Prostate gland (tissue), 2 donors: Measurements from ENCODE around the gene GALNT14. TPM values are rescaled to one million over a fixed set of nuclear protein-coding genes. Genes with fewer than 3 reads are reported as not detected.

Experiments
- DNase-seq: peaks from one replicate; pipeline ENCODE4 v3.0.0-alpha.2; 2019; ENCODE audit warnings: low spot score
- H3K27ac ChIP-seq, 2 donors: fragments of 200-600 bp; sonication (generic); 2 replicates each; pipeline ENCODE4 v1.5.1; 2017 to 2019
- H3K27me3 ChIP-seq: fragments of 200-600 bp; sonication (generic); replicated peaks from 2 replicates; pipeline ENCODE4 v1.5.1; 2019; ENCODE audit not compliant: insufficient read depth
- H3K36me3 ChIP-seq, 2 donors: fragments of 200-600 bp; sonication (generic); 1 replicate in 1 of 2; 2 replicates in 1 of 2; pipeline versions ENCODE4 v1.5.1 to v1.8.1; 2017 to 2019
- H3K4me1 ChIP-seq: fragments of 200-600 bp; sonication (generic); replicated peaks from 2 replicates; pipeline ENCODE4 v1.5.1; 2019
- H3K4me3 ChIP-seq, 2 donors: fragments of 200-600 bp; sonication (generic); 2 replicates each; pipeline ENCODE4 v1.5.1; 2017 to 2019
- H3K9me3 ChIP-seq: fragments of 200-600 bp; sonication (generic); 2 replicates; pipeline ENCODE4 v1.5.1; 2017
- POLR2A ChIP-seq: fragments of 450-650 bp; IDR thresholded peaks from one replicate; pipeline ENCODE4 v1.6.1; 2016; ENCODE audit warnings: antibody characterized with exemption, mild to moderate bottlenecking
- POLR2AphosphoS5 ChIP-seq: sonication (generic); formaldehyde crosslinking; IDR thresholded peaks from one replicate; pipeline ENCODE4 v1.6.1; 2017; ENCODE audit warnings: antibody characterized with exemption
- WGBS: methylation state at CpG from one replicate; pipeline ENCODE4 v1.1.5; 2018; 5-methylcytosine and 5-hydroxymethylcytosine counted together
- intact Hi-C: fragments of 100-400 bp; cut with DNase I; formaldehyde crosslinking; loops from one replicate; pipeline ENCODE4 v1.14.2; 2022
- total RNA-seq, 2 donors: library from RNA; depleted of rRNA; stranded (reverse); fragments of >200 nt; gene quantifications; one replicate each; pipeline ENCODE4 v1.1.0, GENCODE V29; 2016
- TF ChIP-seq, protein P1 (sequence below), 4 experiments: fragments of 200-600 bp in 2 of 4; fragments of 450-650 bp in 2 of 4; sonication (generic) in 2 of 4; IDR thresholded peaks; 1 replicate in 3 of 4; 2 replicates in 1 of 4; pipeline ENCODE4 v1.5.1; 2016 to 2019; ENCODE audit warnings: antibody characterized with exemption in 4 of 4, mild to moderate bottlenecking in 2 of 4, moderate library complexity in 2 of 4

Gene GALNT14
- total RNA-seq, 2 donors from 2014 or later, result 0.59 to 15.5 TPM

DNA sequence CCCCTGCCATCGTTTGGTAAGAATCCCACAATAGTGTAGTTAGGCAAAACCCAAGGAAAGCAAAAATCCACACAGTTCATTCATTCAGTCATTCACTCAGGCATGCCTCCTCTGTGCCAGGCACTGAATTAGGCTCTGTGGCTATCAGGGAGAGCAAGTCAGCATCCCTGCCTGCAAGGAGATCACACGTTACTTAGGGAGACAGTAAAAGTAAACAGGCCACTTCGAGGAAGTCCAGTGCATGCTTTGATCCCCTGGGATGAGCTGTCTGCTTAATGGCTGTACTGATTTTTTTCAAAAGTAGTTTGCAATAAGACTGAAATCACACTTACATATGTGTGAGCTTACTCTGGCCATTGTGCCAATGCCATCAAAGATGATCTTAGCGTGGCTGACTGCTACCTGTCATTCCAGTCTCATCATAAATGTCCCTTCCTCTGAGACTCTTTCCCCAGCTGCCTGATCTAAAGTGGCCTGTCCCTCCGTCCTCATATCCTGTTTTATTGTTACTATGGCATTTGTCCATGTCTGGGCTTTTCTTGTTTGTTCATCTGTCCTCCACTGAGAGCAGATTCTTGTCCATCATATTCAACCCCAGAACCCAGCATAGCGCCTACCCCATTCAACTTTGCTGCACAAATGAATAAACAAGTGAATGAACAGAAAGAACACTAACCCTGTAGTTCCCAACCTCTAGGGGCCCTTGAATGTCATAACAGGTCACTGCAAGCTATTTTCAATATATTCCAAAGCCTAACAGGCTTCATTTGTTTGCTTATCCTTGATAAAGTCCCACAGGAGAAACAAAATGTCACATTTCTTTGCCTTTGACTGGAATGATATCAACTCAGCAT lies 84.1 kb downstream of the GALNT14 start:
- Histone ChIP-seq H3K9me3 (no peaks in the 10 kb centered on the region), H3K36me3 (no peaks in the 10 kb centered on the region), H3K27me3 (no peaks in the 10 kb centered on the region), H3K4me3 (no peak overlapping the region), H3K27ac (no peak overlapping the region), H3K4me1 (no peaks in the 10 kb centered on the region)
- 63% methylated on average over 6 of the region's 6 CpGs for WGBS
- no peak for DNase-seq
- TF ChIP-seq POLR2AphosphoS5 (no peak), POLR2A (no peak)
- TF ChIP-seq, protein P1, sequence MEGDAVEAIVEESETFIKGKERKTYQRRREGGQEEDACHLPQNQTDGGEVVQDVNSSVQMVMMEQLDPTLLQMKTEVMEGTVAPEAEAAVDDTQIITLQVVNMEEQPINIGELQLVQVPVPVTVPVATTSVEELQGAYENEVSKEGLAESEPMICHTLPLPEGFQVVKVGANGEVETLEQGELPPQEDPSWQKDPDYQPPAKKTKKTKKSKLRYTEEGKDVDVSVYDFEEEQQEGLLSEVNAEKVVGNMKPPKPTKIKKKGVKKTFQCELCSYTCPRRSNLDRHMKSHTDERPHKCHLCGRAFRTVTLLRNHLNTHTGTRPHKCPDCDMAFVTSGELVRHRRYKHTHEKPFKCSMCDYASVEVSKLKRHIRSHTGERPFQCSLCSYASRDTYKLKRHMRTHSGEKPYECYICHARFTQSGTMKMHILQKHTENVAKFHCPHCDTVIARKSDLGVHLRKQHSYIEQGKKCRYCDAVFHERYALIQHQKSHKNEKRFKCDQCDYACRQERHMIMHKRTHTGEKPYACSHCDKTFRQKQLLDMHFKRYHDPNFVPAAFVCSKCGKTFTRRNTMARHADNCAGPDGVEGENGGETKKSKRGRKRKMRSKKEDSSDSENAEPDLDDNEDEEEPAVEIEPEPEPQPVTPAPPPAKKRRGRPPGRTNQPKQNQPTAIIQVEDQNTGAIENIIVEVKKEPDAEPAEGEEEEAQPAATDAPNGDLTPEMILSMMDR (IDR thresholded peaks at IDR 0.05), result no peak
- intact Hi-C loops, result no loop called here

DNA sequence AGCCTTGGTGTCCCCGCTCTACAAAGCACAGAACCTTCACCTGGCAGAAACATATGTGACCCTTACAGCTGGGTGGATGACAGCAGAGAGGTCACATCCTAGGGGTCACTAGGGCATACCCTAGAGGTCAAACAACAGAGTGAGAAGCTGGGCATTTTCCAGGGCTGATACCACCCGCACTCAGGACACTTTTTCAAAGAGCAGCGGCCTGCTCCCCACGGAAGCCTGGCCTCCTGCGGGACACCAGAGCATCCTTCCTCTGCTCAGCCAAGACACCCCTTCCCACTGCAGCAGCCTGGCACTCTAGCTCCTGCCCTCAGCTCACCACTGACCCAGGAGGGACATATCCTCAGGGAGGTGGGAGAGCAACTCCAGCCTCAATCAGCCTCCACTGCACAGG lies 86.0 kb downstream of the GALNT14 start:
- 86% methylated on average over 5 of the region's 5 CpGs for WGBS
- DNase-seq, result no peak
- intact Hi-C loops, result no loop called here
- no peak overlapping the region for H3K4me3 ChIP-seq
- H3K4me1 ChIP-seq, result no peaks in the 10 kb centered on the region
- no peaks in the 10 kb centered on the region for H3K9me3 ChIP-seq
- H3K27me3 ChIP-seq, result no peaks in the 10 kb centered on the region
- no peaks in the 10 kb centered on the region for H3K36me3 ChIP-seq
- H3K27ac ChIP-seq, result no peak overlapping the region
- TF ChIP-seq POLR2AphosphoS5 (no peak), POLR2A (no peak)
- TF ChIP-seq, protein P1 (IDR thresholded peaks at IDR 0.05), result no peak

DNA sequence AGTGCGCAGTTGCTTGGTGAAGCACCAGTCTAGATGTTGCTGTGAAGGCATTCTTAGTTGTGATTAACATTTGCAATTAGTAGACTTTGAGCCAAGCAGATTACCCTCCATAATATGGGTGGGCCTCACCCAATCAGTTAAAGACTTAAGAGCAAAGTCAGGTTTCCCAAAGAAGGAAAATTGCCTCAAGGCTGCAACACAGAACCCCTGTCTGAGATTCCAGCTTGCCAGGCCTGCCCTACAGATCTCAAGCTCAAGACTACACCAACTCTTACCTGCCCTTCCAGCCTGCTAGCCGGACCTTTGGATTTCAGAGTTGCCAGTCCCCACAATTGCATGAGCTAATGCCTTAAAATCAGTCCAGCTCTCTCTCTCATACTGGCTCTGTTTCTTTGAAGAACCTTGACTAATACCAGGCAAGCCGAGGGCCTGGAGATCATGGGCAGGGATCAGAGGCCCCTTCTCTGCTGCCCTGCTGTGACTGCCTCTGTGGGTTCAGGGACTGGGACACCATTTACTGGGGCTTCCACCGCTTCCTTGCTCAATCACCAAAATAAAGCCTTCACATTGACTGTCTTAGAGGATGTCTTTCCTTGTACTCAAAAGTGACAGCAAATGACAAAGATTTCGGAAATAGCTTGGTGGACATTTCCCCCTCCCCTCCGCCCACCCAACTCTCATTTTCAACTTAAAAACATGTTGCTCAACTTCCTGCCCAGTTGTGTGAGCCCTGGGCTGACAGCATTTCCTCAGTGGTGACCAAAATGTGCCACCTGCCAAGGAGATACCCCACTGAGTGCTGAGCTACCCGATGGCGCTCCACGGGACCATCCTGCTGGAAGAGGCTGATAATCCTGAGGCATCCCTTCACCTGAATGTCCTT lies 86.7 kb downstream of the GALNT14 start:
- TF ChIP-seq POLR2AphosphoS5, result no peak
- TF ChIP-seq, protein P1 (IDR thresholded peaks at IDR 0.05), result no peak
- TF ChIP-seq POLR2A, result no peak
- DNase-seq, result no peak
- Histone ChIP-seq H3K9me3 (no peaks in the 10 kb centered on the region), H3K4me3 (no peak overlapping the region), H3K36me3 (no peaks in the 10 kb centered on the region), H3K27me3 (no peaks in the 10 kb centered on the region), H3K27ac (no peak overlapping the region), H3K4me1 (no peaks in the 10 kb centered on the region)
- WGBS, result 93% methylated on average over 6 of the region's 9 CpGs
- intact Hi-C loops, result no loop called here

DNA sequence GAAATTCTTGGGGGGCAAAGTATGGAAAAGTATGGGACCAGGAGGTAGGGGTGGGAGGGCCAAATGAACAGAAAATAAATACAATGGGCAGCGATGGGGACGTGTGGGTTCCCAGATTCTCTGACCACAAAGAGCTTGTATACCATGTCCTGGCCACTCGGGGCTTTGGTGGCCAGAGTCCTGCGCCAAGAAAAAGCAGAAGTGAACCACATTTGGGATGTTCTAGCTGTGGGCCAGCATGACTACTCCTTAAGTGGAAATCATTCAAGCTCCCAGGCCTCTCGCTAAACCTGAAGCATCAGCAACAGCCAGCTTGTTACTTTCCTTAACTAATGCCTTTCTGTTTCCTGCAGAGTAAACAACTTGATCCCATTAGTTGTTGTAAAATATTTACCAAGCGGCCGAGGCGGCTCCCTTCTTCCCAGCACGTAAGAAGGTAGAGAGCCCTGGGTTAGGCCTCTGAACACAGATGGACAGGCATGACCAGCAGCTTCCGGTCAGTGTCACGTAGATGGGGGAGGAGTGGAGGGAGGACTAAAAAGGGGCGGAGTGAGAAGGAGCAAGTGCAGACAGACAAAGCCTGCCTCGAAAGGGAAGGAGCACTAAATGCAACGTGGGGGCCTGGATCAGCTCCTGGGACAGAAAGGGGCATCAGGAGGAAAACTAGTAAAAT lies 88.2 kb downstream of the GALNT14 start:
- no peak overlapping the region for H3K27ac ChIP-seq
- H3K4me1 ChIP-seq, result no peaks in the 10 kb centered on the region
- 62% methylated on average over 14 of the region's 14 CpGs for WGBS
- no peak for TF ChIP-seq POLR2AphosphoS5
- TF ChIP-seq, protein P1 (IDR thresholded peaks at IDR 0.05), result no peak
- TF ChIP-seq POLR2A, result no peak
- no peak overlapping the region for H3K4me3 ChIP-seq
- no peaks in the 10 kb centered on the region for H3K36me3 ChIP-seq
- DNase-seq, result no peak
- intact Hi-C loops, result no loop called here
- no peaks in the 10 kb centered on the region for H3K9me3 ChIP-seq
- H3K27me3 ChIP-seq, result no peaks in the 10 kb centered on the region
